ENCODE measurements around the gene TLE4.

TLE4 gene

GRCh38 chr9:79663878-79664277, 92.1 kb downstream of the TLE4 start:
- no peak for DNase-seq (ENCODE audit: low read depth in 2 of 2)

- DNase-seq (ENCODE audit: low read depth in 2 of 2) = no peak
Observed at GRCh38 chr9:79664375-79664831, 92.6 kb downstream of the TLE4 start.

- no peak for DNase-seq (ENCODE audit: low read depth in 2 of 2)
Observed at GRCh38 chr9:79665369-79665768, 93.6 kb downstream of the TLE4 start.

- DNase-seq (ENCODE audit: low read depth in 2 of 2) = no peak
Observed at GRCh38 chr9:79665931-79666330, 94.2 kb downstream of the TLE4 start.

GRCh38 chr9:79667120-79667519, 95.4 kb downstream of the TLE4 start:
- no peak for DNase-seq (ENCODE audit: low read depth in 2 of 2)

GRCh38 chr9:79667817-79668436, 96.2 kb downstream of the TLE4 start:
- no peak for DNase-seq (ENCODE audit: low read depth in 2 of 2)

GRCh38 chr9:79668956-79669355, 97.2 kb downstream of the TLE4 start:
- no peak for DNase-seq (ENCODE audit: low read depth in 2 of 2)

GRCh38 chr9:79670269-79670961, 98.7 kb downstream of the TLE4 start:
- DNase-seq (ENCODE audit: low read depth in 2 of 2) = no peak

- DNase-seq (ENCODE audit: low read depth in 2 of 2) = no peak
Observed at GRCh38 chr9:79671558-79671957, 99.8 kb downstream of the TLE4 start.

- no peak for DNase-seq (ENCODE audit: low read depth in 2 of 2)
Observed at GRCh38 chr9:79672236-79672635, 100.5 kb downstream of the TLE4 start.

- no peak for DNase-seq (ENCODE audit: low read depth in 2 of 2)
Observed at GRCh38 chr9:79672891-79673290, 101.1 kb downstream of the TLE4 start.

- no peak for DNase-seq (ENCODE audit: low read depth in 2 of 2)
Observed at GRCh38 chr9:79673614-79674013, 101.8 kb downstream of the TLE4 start.

GRCh38 chr9:79674052-79674777, 102.5 kb downstream of the TLE4 start:
- DNase-seq (ENCODE audit: low read depth in 2 of 2) = no peak

GRCh38 chr9:79681576-79681975, 109.8 kb downstream of the TLE4 start:
- DNase-seq (ENCODE audit: low read depth in 2 of 2) = no peak

- DNase-seq (ENCODE audit: low read depth in 2 of 2) = no peak
Observed at GRCh38 chr9:79682076-79682736, 110.4 kb downstream of the TLE4 start.

- DNase-seq (ENCODE audit: low read depth in 2 of 2) = no peak
Observed at GRCh38 chr9:79684059-79684458, 112.3 kb downstream of the TLE4 start.

GRCh38 chr9:79684711-79685575, 113.2 kb downstream of the TLE4 start:
- no peak for DNase-seq (ENCODE audit: low read depth in 2 of 2)

GRCh38 chr9:79685577-79685976, 113.8 kb downstream of the TLE4 start:
- DNase-seq (ENCODE audit: low read depth in 2 of 2) = no peak

- no peak for DNase-seq (ENCODE audit: low read depth in 2 of 2)
Observed at GRCh38 chr9:79686381-79687130, 114.8 kb downstream of the TLE4 start.

- no peak for DNase-seq (ENCODE audit: low read depth in 2 of 2)
Observed at GRCh38 chr9:79687131-79687447, 115.3 kb downstream of the TLE4 start.

GRCh38 chr9:79688363-79688762, 116.6 kb downstream of the TLE4 start:
- DNase-seq (ENCODE audit: low read depth in 2 of 2) = no peak

Measured in activated CD4-positive, alpha-beta T cell treated with anti-CD3 and anti-CD28 coated beads for 24 hours (primary cell).